ENCODE measurements around the gene DNAH9. TPM values are rescaled to one million over a fixed set of nuclear protein-coding genes. Genes with fewer than 3 reads are reported as not detected.

DNAH9 gene
- total RNA-seq, 2 donors from 2014 or later = 0.52 to 9.6 TPM

DNA sequence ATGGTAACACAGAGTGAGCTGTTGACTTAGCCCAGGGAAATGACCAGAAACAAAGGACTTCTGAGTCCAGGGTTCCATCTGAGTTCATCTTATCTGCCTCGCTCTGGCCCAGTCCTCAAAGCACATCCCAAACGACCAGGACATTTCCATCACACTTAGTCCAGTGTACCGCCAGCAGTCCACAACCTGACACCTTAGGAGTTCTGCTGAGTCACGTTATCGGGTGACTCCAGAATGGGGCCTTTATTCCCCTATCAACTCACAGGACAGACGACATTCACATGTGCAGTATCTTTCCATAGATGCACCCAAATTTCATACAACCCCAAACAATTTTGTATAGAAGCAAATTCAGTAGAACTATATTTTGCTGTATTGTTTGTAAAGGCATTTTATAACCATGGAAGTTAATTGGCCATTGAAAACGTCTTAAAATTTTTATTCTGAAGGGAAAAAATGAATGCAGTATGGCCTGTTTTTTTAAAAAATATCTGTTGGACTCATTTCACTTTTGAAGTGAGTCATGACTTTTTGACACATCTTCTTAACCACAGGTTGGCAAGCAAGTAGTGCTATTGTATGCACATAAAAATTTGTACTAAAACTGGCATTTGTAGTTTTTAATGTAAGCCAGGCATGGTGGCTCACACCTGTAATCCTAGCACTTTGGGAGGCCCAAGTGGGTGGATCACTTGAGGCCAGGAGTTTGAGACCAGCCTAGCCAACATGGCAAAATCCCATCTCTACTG is 352.7 kb downstream of the DNAH9 start:
- H3K4me3 ChIP-seq = no peak overlapping the region
- H3K4me1 ChIP-seq = peaks cover 6% of the 10 kb centered on the region
- 69 to 80% methylated on average over 7 of the region's 7 CpGs for WGBS, 2 donors
- H3K27ac ChIP-seq = no peak overlapping the region
- H3K27me3 ChIP-seq = no peaks in the 10 kb centered on the region
- TF ChIP-seq POLR2A (IDR thresholded peaks at IDR 0.05) = no peak
- no peak for TF ChIP-seq CTCF (IDR thresholded peaks at IDR 0.05)
- DNase-seq (no peak), ATAC-seq (no peak)
- H3K9me3 ChIP-seq = no peaks in the 10 kb centered on the region
- no peaks in the 10 kb centered on the region for H3K36me3 ChIP-seq (replicated peaks in 1 of 2; ENCODE audit: insufficient read depth in 1 of 2, low read depth in 2 of 2)
- intact Hi-C loops (cut with DNase I) = no loop called here

DNA sequence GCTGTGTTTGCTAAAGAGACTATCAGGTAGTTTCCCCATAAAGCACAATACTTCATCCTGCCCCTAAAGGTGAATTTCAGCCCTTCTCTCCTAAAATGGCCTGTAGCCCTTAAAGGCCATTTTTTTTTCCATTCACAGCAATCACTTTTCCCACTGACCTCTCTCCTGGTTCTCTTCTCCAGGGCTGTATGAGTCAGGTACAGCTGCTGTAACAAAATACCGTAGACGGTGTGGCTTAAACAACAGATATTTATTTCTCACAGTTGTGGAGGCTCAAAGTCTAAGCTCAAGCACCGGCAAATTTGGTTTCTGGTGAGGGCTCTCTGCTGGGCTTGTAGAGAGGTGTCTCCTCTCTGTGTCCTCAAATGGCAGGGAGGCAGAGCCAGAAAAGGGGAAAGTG is 354.3 kb downstream of the DNAH9 start:
- no peak overlapping the region for H3K4me3 ChIP-seq
- TF ChIP-seq POLR2A (IDR thresholded peaks at IDR 0.05) = no peak
- no peak for TF ChIP-seq CTCF (IDR thresholded peaks at IDR 0.05)
- H3K9me3 ChIP-seq = no peaks in the 10 kb centered on the region
- H3K4me1 ChIP-seq = peaks cover 6% of the 10 kb centered on the region
- no peaks in the 10 kb centered on the region for H3K27me3 ChIP-seq
- no peaks in the 10 kb centered on the region for H3K36me3 ChIP-seq (replicated peaks in 1 of 2; ENCODE audit: insufficient read depth in 1 of 2, low read depth in 2 of 2)
- DNase-seq (no peak), ATAC-seq (no peak)
- intact Hi-C loops (cut with DNase I) = no loop called here
- WGBS, 2 donors = 96 to 99% methylated on average over 3 of the region's 3 CpGs
- H3K27ac ChIP-seq = no peak overlapping the region

GRCh38 chr17:11953924-11954323 is 355.7 kb downstream of the DNAH9 start:
- intact Hi-C loops (cut with DNase I) = no loop called here
- TF ChIP-seq CTCF (IDR thresholded peaks at IDR 0.05) (no peak), POLR2A (IDR thresholded peaks at IDR 0.05) (no peak)
- Histone ChIP-seq H3K9me3 (no peaks in the 10 kb centered on the region), H3K27ac (no peak overlapping the region), H3K36me3 (replicated peaks in 1 of 2; ENCODE audit: insufficient read depth in 1 of 2, low read depth in 2 of 2) (no peaks in the 10 kb centered on the region), H3K4me3 (no peak overlapping the region), H3K27me3 (no peaks in the 10 kb centered on the region), H3K4me1 (peaks cover 2% of the 10 kb centered on the region)
- DNase-seq (no peak), ATAC-seq (no peak)
- 96 to 100% methylated on average over 1 of the region's 1 CpG for WGBS, 2 donors

GRCh38 chr17:11954936-11955335 is 356.7 kb downstream of the DNAH9 start:
- no peak for DNase-seq
- intact Hi-C loops (cut with DNase I) = no loop called here

More at GRCh38 chr17:11954936-11955335, 356.7 kb downstream of the DNAH9 start:
- Histone ChIP-seq H3K4me1 (no peaks in the 10 kb centered on the region), H3K27me3 (no peaks in the 10 kb centered on the region), H3K36me3 (replicated peaks in 1 of 2; ENCODE audit: insufficient read depth in 1 of 2, low read depth in 2 of 2) (no peaks in the 10 kb centered on the region), H3K4me3 (no peak overlapping the region), H3K27ac (no peak overlapping the region), H3K9me3 (no peaks in the 10 kb centered on the region)
- no peak for ATAC-seq
- TF ChIP-seq POLR2A (IDR thresholded peaks at IDR 0.05) (no peak), CTCF (IDR thresholded peaks at IDR 0.05) (no peak)

Data from body of pancreas (tissue), 4 donors.